ENCODE results near the gene GABRD.

The GABRD gene

DNA sequence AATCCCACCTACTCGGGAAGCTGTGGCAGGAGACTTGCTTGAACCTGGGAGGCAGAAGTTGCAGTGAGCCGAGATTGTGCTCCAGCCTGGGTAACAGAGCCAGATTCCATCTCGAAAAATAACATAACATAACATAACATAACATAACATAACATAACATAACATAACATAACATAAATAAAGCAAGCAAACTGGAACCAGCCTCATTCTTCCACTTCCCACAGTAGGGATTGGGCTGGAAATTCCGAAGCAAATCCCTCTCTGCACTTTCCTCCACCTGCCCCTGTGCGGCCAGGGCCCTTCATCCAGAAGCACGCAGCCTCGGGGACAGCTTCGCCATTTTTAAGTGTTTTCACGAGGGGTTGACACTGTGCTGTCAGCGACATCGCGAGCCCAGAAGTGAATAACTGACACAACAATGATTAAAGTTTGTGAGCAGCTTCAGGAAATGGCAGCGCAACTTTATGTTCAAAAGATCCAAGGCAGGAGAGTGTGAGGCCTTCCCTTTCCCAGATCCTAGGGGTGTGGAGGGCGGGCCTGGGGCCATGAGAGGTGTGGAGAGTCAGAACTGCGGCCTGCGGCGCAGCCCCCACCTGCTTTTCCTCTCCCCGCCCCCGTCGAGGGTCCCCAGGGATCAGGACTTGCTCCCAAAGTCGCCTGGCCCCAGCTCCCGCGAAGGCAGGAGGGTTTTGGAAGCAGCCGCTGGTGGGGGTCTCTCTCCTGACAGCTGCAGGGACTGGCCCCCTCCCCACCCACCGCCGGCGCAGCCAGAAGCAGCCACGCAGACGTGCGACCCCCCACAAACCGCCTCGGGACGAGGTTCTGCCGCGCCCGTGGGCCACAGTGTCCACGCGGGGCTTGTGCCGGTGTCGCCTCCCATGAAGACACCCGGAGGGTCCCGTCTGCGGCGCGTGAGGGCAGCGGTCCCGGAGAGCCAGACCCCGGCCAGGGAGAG lies 651 bp upstream of the GABRD start:
- no peak for DNase-seq (ENCODE audit: low read depth in 2 of 2)

DNA sequence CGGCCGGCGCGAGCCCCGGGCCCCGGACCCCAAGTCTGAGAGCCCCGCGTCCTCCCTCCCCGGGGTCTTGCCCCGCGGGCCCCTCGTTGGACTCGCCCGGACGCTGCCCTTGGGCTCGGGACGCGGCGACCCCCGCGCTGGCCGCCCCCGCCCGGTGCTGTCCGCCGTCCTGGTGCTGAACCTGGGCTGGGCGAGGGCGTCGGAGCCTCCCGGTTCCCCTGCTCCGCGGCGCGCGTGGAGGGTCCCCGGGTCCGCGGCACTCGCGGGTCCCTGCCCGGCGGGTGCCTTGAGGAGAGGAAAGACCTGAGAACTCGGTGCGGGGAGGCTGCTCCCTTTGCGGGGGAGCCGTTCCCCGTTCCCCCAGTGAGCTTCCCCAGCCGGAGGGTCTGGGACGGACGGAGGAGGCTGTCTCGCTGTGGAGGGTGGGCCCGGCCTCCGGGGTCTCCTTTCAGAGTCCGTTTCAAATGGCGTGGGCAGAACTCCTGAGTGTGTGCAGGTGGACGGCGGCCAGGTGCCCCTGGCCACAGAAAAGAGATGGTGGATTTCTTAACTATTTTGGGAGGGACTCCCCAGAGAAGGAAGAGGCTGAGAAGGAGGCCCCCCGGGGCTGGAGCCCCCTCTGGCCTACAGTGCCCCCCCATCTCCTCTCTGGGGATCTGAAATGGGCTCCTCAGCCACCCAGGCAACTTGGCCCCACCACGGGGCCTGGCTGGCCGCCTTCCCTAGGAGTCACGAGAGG lies 595 bp downstream of the GABRD start:
- DNase-seq (ENCODE audit: low read depth in 2 of 2) = no peak

DNA sequence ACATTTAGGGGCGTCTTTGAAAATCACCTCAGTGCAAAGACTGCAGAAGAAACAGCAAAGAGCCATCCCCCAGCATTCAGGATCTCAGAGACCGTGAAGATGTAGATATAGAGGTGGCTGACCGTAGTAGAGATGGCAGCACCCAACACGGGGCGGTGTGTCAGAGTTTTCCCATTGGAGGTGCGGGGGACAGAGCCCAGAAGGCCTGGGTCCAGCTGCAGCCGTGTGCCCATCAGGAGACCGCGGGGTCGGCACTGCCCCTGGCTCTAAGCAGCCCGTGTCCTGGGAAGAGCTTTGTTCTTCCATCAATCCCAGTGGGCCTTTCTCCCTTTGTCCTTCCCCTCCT lies 1.1 kb downstream of the GABRD start:
- no peak for DNase-seq (ENCODE audit: low read depth in 2 of 2)

DNA sequence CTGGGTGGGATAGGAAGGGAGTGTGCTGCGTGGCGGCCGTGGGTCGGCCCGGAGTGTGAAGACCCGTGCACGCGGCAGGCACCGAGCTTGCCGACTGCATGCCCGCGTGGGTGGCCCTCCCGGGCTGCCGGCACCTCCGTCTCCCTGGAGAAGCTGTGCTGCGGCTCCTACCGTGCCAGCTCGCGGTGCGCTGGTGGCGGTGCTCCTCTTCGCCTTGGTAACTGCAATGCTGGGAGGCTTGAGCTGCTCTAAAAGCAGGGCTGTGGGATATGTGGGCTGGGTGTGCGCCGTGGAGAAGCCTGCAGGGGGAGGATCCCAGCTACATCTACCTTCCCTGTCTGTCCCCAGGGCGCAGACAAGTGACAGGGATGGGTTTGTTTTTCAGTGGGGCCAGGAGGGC lies 2.4 kb downstream of the GABRD start:
- no peak for DNase-seq (ENCODE audit: low read depth in 2 of 2)

DNA sequence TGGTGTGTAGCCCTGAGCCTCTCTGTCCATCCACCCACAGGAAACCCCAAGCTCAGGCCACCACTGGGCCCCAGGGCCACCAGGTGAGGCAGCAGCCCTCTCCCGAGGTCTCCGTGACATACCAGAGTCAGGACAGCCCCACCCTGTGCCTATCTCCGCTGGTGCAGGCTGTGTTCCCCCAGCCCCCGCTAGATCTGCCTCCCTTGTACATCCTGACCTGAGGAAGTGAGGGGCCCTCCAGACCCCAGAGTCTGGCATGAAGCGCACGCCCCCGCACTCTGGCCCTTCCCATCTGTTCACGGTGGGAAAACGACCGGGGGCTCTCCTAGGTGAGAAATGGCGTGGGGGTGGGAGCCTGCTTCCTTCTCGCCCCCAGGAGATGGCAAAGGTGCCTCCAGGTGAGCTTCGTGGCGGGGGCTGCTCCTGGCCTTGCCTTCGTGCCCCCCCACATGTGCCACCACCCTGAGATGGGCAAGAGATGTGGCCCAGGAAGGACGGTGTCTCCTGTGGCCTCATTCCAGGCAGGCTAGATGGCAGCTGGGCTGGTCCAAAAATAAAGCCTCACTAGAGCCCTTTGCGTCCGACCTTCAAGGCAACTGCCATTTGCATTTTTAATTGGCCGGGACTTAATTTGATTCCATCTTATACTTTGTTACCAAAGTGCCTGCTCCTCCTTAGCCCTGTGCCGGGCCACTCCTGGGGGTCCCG lies 3.1 kb downstream of the GABRD start:
- DNase-seq (ENCODE audit: low read depth in 2 of 2) = no peak

DNA sequence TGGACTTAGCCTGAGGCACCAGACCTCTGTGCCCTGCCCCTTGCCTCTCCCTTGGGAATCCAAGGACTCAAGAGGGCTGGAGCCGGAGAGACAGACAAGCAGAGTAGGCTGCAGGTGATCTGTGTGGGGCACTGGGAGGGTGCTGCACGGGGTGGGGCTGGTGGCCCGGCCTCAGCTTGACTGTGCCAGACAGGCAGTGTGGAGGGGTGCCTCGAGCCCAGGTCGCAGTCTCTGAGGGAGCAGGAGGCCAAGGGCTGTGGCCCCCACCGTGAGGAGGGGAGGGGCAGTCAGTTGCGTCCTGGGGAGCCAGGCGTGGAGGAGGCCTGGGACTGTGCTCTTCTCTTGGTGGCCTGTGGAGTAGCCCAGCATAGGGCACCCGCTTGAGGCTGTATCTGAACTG lies 4.0 kb downstream of the GABRD start:
- no peak for DNase-seq (ENCODE audit: low read depth in 2 of 2)

DNA sequence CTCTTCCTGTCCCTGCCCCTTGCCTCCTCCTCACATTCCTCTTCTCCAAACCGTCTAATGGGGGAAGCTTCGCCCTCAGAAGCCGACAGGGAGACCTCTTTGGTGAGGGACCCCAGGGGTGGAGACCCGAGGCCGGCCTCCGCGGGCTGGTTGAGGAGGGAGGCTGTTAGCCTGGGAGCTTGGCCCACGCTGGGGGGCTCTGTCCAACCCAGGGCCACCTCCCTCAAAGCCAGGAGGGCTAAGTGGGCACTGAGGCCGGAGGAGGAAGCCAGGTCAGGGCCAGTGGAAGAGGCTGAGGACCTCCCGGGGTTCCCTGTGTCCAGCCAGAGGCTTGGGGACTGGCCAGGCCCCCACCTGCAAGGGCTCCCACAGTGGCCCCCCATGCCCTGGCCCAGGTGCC lies 5.3 kb downstream of the GABRD start:
- no peak for DNase-seq (ENCODE audit: low read depth in 2 of 2)

DNA sequence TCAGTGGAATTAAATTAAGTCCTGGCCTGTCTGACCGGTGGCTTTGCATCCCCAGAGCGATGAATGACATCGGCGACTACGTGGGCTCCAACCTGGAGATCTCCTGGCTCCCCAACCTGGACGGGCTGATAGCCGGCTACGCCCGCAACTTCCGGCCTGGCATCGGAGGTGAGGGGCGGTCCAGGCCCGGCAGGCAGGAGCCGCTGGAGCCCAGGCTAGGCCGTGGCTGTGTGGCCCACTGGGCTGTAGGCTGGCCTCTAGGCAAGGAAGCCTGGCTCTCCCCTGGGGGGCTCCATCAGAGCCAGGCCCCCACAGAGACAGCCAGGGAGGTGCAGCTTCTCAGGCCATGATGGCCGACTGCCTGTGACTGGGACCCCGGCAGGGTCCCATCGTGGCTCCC lies 5.7 kb downstream of the GABRD start:
- DNase-seq (ENCODE audit: low read depth in 2 of 2) = no peak

DNA sequence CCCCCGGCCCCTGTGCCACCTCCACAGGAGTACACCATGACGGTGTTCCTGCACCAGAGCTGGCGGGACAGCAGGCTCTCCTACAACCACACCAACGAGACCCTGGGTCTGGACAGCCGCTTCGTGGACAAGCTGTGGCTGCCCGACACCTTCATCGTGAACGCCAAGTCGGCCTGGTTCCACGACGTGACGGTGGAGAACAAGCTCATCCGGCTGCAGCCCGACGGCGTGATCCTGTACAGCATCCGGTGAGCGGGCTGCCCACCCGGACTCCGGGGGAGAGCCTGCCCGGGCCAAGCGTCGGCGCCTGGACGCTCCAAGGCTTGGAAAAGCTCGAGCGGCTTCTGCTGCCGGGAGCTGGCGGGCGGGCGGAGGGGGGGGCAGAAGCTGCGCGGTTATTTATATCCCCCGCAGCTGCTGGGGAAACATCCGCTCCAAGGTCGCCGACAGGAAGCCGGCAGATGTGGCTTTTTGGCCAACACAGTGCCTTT lies 6.4 kb downstream of the GABRD start:
- no peak for DNase-seq (ENCODE audit: low read depth in 2 of 2)

DNA sequence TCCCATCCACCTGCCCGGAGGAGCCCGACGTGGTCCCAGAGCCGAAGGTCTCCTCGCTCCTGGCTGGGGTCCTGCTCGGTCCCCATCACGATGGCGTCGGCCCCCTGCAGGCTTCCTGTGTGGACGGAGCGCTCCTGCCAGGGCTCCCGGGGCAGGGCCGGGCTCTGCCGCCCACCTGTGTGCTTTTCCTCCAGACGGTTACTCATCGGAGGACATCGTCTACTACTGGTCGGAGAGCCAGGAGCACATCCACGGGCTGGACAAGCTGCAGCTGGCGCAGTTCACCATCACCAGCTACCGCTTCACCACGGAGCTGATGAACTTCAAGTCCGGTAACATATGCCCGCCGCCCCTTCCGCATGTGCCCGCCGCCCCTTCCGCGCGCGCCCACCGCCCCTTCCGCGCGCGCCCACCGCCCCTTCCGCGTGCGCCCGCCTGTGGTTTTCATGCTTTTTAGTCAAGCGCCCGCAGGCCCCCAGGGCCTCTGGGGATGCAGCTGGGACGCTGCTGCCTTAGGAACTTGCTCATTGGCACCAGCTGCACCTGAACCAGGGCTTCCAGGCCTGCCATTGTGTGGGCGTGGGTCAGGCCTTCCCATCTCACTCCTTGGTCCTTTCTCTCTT lies 8.9 kb downstream of the GABRD start:
- DNase-seq (ENCODE audit: low read depth in 2 of 2) = no peak

DNA sequence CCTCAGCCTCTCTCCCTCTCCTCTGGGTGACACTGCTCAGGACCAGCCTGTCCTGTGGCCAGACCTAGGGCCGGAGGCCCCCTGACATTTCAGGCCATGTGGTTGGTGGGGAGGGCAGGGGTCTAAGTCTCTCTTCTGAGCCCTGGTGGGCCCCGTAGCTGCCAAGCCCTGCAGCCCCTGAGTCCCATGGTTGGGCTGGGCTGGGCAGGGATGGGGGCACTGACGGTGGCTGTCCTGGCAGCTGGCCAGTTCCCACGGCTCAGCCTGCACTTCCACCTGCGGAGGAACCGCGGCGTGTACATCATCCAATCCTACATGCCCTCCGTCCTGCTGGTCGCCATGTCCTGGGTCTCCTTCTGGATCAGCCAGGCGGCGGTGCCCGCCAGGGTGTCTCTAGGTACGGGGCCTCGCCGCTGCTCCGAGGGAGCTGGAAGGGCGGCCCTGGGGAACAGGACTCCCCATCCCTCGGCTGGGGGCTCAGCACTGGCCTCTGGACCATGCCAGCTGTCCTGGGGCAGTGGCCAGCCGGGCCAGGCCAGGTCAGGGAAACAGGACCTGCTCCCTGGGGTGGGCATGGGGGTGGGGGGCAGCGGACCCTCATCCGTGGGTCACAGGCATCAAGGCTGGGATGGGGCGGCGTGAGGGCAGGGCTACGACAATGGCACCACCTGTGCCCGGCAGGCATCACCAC lies 9.9 kb downstream of the GABRD start:
- DNase-seq (ENCODE audit: low read depth in 2 of 2) = no peak

DNA sequence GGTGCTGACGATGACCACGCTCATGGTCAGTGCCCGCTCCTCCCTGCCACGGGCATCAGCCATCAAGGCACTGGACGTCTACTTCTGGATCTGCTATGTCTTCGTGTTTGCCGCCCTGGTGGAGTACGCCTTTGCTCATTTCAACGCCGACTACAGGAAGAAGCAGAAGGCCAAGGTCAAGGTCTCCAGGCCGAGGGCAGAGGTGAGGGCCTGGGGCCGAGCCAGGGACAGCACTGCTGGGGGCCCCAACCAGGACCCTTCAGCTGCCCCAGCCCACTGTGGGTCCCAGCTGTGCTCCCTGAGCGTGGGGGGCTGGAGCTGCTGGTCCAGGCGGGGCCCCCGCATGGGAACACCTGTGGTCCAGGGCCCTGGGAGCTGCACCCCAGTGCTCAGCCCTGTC lies 10.4 kb downstream of the GABRD start:
- DNase-seq (ENCODE audit: low read depth in 2 of 2) = no peak

DNA sequence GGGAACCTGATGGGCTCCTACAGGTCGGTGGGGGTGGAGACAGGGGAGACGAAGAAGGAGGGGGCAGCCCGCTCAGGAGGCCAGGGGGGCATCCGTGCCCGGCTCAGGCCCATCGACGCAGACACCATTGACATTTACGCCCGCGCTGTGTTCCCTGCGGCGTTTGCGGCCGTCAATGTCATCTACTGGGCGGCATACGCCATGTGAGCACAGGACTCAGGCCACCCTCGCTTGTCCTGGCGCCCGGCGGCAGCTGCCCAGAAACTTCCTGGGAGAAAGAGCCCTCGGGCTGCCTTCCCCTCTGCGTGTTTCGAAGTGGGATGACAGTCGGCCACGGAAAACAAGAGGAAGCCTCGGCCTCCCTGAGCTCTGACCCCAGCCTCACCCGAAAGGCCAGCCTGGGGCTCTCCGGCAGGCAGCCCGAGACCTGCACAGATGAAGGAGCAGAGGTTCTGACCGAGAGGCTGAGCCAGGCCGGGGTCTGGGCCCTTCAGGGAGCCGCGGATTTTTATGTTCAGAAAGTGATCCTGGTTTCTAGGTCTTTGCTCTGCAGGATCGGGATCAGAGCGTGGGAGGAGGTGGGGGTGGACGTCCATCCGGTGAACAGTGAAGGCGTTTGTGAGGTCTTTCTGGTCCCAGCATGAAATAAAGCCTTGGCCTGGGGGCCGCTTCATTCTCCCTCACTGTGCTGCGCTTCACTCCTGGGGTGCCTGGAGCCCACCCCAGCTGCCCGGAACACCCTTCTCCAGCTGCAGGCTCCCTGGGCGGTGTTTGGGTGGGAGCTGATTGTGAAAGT lies 11.1 kb downstream of the GABRD start:
- no peak for DNase-seq (ENCODE audit: low read depth in 2 of 2)

DNA sequence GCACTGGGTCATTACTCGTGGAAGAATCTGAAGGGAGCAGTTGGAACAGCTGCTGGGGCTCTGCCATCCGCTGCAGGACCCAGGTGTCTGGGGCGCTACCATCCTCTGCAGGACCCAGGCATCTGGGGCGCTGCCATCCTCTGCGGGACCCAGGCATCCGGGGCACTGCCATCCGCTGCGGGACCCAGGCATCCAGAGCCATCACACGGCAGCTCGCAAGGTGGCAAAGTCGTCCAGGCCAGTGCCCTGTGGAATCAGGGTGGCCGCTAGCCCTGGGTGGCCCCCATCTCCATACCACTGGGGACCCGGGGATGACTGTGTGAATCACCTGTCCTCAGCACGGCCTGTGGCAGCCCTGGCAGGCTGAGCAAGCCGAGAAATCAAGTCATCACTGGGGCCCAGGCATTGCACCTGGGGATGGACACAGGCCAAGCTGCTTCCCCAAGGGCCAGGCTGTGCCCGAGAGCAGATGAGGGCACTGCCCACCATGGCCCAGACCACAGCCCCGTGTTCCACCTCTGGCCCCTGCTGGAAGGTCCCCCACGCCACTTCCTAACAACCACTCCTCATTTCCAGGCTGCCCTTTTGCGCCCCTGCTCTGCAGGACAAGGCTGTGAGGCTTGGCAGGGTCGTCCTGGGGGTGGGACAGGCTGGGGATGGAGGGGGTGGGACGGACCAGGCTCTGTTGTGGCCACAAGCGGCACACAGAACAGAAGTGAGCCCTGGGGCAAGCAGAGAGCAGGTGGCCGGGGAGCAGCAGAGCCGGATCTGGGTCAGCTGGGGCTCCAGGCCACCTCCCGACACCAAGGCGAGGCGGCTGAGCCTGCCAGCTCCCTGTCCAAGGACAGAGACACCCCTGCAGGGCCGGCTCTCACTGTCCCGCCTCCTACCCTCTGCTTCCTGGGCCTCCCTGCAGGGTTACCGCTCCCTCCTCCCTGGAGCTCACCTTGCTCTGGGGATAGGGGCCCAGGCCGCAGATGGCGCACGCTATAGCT lies 12.7 kb downstream of the GABRD start:
- DNase-seq (ENCODE audit: low read depth in 2 of 2) = no peak

DNA sequence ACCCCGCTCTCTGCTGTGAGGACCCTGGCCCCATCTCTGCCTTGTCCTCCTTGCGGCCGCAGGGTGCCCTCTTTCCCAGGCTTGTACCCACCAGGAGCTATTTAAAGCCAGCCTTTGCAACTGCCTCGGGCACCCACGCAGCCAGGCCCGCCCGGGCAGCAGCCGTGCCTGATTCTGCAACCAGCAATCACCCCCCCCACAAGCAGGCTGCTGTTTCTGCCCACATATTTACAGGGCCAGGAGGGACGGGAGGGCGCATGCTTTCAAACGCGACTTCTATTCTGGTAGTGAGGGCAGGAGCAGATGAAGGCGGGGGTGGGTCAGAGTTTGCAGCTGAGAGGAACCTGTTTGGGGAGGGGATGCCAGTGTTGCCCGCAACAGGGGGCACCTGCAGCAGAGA lies 13.6 kb downstream of the GABRD start:
- DNase-seq (ENCODE audit: low read depth in 2 of 2) = no peak

DNA sequence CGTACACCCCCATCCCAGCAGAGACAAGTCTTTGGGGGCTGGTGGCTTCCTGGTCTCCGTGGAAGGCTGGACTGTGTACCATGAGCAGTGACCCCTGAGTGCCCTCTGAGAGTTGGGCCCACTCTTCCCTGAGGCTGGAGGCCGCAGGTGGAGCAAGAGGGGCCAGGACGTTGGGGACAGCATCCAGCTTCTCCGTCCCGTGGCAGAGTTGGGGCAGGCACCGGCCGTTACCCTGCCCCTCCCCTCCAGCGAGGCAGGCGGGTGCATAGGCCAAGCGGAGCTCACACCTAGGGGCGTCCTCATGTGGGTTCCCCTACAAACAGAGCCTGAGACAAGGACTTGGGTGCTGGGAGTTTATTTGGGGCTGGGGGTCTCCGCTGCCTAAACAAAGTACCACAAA lies 14.0 kb downstream of the GABRD start:
- no peak for DNase-seq (ENCODE audit: low read depth in 2 of 2)

DNA sequence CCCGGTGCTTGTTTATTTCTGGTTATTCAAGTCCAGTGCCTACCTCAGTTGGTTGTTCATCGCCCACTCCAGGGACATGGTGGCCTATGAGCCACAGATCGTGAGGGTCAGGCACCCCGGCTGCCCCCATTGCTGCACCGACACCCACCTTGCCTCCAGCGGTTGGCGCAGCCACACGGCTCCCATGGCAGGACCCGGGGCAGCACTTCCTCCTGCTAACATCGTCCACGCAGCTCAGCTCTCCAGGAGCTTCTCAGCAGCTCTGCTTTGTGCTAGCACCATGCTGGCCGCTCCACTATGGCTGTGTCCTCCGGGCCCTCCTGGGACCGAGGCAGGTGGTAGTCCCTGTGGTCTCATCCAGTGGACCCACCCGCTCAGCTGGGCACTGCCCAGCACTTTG lies 17.1 kb downstream of the GABRD start:
- DNase-seq (ENCODE audit: low read depth in 2 of 2) = no peak

DNA sequence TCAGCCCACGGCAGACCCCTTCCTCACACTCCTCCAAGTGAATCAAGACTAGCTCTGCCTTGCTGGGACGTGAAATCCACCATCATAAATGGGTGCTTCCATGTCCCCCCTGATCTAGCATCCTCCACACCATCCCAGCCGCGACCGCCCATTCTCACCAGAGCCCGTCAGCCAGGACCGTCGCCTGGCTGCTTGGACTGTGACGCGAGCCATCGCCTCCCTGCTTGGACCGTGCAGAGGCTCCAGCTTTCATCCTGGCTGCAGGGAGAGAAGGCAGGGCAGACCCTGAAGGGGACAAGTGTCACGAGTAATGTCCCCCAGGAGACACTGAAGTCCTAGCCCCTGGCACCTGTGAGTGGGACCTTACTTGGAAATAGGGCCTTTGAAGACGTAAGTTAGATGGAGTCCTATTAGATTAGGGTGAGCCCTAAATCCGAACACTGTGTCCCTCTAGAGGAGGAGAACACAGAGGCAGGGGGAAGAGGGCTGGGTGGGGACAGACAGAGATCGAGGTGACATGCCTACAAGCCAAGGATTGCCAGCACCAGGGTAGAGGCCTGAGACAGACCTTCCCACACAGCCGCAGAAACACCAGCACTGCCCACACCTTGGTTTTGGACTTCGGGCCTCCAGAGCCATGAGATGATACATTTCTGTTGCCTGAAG lies 18.3 kb downstream of the GABRD start:
- no peak for DNase-seq (ENCODE audit: low read depth in 2 of 2)

DNA sequence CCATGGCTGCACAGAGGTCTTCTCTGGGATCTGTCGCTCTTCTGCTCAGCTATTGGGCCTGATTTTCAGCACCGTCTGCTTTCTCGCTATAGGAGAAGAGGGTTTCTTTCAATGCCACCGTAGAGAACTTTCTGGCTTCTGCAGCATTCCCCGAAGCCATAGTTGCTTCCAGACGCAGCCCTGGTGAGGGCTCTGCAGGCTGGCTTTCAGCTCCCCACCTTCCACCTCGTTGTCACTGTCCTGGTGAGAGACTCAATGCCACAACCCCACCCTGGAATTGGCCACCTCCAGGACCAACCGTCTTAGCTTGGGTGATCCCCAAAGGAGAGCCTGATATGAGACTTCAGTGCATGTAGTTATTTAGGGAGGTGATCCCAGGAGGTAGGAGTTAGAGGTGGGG lies 19.1 kb downstream of the GABRD start:
- DNase-seq (ENCODE audit: low read depth in 2 of 2) = no peak
